HL-60 (cell line): ENCODE measurements around the gene PPP3CA.

Source experiments
- DNase-seq, 2 experiments: peaks; one replicate each; pipeline ENCODE4 v3.0.0-alpha.2; 2010 to 2020; ENCODE audit warnings: low read depth in 1 of 2, low spot score in 1 of 2
- H3K27ac ChIP-seq: fragments of 250-450 bp; sonication (Bioruptor Pico); replicated peaks from 2 replicates; pipeline ENCODE4 v1.5.1; 2020; ENCODE audit warnings: mild to moderate bottlenecking, moderate library complexity
- H3K27me3 ChIP-seq: fragments of 250-450 bp; sonication (Bioruptor Pico); 2 replicates; pipeline ENCODE4 v1.5.1; 2021; ENCODE audit warnings: mild to moderate bottlenecking, moderate library complexity; ENCODE audit not compliant: insufficient read depth, poor library complexity, severe bottlenecking
- H3K4me3 ChIP-seq: replicated peaks from 2 replicates; pipeline ENCODE4 v1.5.1; 2011; ENCODE audit warnings: mild to moderate bottlenecking, control low read depth, low read length; ENCODE audit not compliant: insufficient read depth
- CTCF ChIP-seq: IDR thresholded peaks from one replicate; pipeline ENCODE4 v1.5.1; 2011; ENCODE audit warnings: low read length, control low read depth, inconsistent platforms; ENCODE audit not compliant: insufficient read depth
- GABPA ChIP-seq: IDR thresholded peaks from 2 replicates; pipeline ENCODE4 v1.6.1; 2012; ENCODE audit warnings: low read depth
- POLR2AphosphoS5 ChIP-seq: IDR thresholded peaks from 2 replicates; pipeline ENCODE4 v1.6.1; 2012; ENCODE audit warnings: low read depth
- REST ChIP-seq: IDR thresholded peaks from 2 replicates; pipeline ENCODE4 v1.6.1; 2012; ENCODE audit warnings: low read depth; ENCODE audit not compliant: insufficient replicate concordance
- SPI1 ChIP-seq: IDR thresholded peaks from 2 replicates; pipeline ENCODE4 v1.6.1; 2012; ENCODE audit warnings: low read depth, mild to moderate bottlenecking, borderline replicate concordance

PPP3CA gene

GRCh38 chr4:101279377-101279871, 67.9 kb downstream of the PPP3CA start:
- Histone ChIP-seq H3K4me3 (no peak overlapping the region), H3K27me3 (no peaks in the 10 kb centered on the region), H3K27ac (no peak overlapping the region)
- DNase-seq: peak in 1 of 2 experiments; percentile 9
- no peak for TF ChIP-seq REST

GRCh38 chr4:101277671-101278070, 69.7 kb downstream of the PPP3CA start:
- H3K4me3 ChIP-seq: no peak overlapping the region
- DNase-seq: no peak
- TF ChIP-seq SPI1: no peak
- no peak for TF ChIP-seq CTCF
- no peak for TF ChIP-seq REST
- TF ChIP-seq GABPA: no peak
- TF ChIP-seq POLR2AphosphoS5: no peak

GRCh38 chr4:101276661-101277060, 70.7 kb downstream of the PPP3CA start:
- TF ChIP-seq REST (no peak), CTCF (no peak)
- H3K27ac ChIP-seq: no peak overlapping the region
- no peaks in the 10 kb centered on the region for H3K27me3 ChIP-seq
- H3K4me3 ChIP-seq: no peak overlapping the region
- no peak for DNase-seq

More at GRCh38 chr4:101277671-101278070, 69.7 kb downstream of the PPP3CA start:
- Histone ChIP-seq H3K27me3 (no peaks in the 10 kb centered on the region), H3K27ac (no peak overlapping the region)
